IPS-NIHi11 (cell line): ENCODE measurements around the gene TTLL6.
A peak's percentile ranks its signal among the peaks of the same experiment; 100 is the strongest.
"Not testable (repeated sequence)": the region's sequence is repeated elsewhere in the genome, so short reads cannot be mapped to it uniquely, and the experiment has no call there.

Experiments used
- DNase-seq: peaks from one replicate; pipeline ENCODE4 v3.0.0; 2012; ENCODE audit warnings: mixed read lengths, low spot score

Gene TTLL6

GRCh38 chr17:48815311-48815710 is 1.7 kb downstream of the TTLL6 start:
- no peak for DNase-seq

GRCh38 chr17:48814504-48814903 is 2.5 kb downstream of the TTLL6 start:
- peak; percentile 85 for DNase-seq

GRCh38 chr17:48812001-48812400 is 5.0 kb downstream of the TTLL6 start:
- no peak for DNase-seq

GRCh38 chr17:48809182-48809581 is 7.8 kb downstream of the TTLL6 start:
- no peak for DNase-seq

GRCh38 chr17:48804936-48805411 is 12.1 kb downstream of the TTLL6 start:
- DNase-seq, result peak; percentile 93

GRCh38 chr17:48800626-48801217 is 16.3 kb downstream of the TTLL6 start:
- no peak for DNase-seq

GRCh38 chr17:48799069-48799723 is 17.8 kb downstream of the TTLL6 start:
- no peak for DNase-seq

GRCh38 chr17:48796163-48796522 is 20.9 kb downstream of the TTLL6 start:
- not testable (repeated sequence) for DNase-seq

- no peak for DNase-seq
These were observed 21.4 kb downstream of the TTLL6 start for GRCh38 chr17:48795444-48796162.

GRCh38 chr17:48792033-48792798 is 24.8 kb downstream of the TTLL6 start:
- DNase-seq, result no peak

GRCh38 chr17:48791128-48792032 is 25.6 kb downstream of the TTLL6 start:
- DNase-seq, result peak; percentile 84

- DNase-seq, result no peak
These were observed 26.4 kb downstream of the TTLL6 start for GRCh38 chr17:48790607-48791127.

- DNase-seq, result no peak
These were observed 29.2 kb downstream of the TTLL6 start for GRCh38 chr17:48787828-48788227.

GRCh38 chr17:48779421-48779820 is 37.6 kb downstream of the TTLL6 start:
- DNase-seq, result no peak

- no peak for DNase-seq
These were observed 40.4 kb downstream of the TTLL6 start for GRCh38 chr17:48776602-48777001.

- no peak for DNase-seq
These were observed 43.8 kb downstream of the TTLL6 start for GRCh38 chr17:48773245-48773644.

- DNase-seq, result no peak
These were observed 46.1 kb downstream of the TTLL6 start for GRCh38 chr17:48770954-48771353.

GRCh38 chr17:48769009-48769675 is 47.9 kb downstream of the TTLL6 start:
- DNase-seq, result no peak

GRCh38 chr17:48767263-48767774 is 49.7 kb downstream of the TTLL6 start:
- DNase-seq, result peak; percentile 31

GRCh38 chr17:48761114-48761513 is 55.9 kb downstream of the TTLL6 start:
- DNase-seq, result no peak
